GM10248 (cell line): ENCODE measurements around the gene PBX3.

Source experiments
- CTCF ChIA-PET: fragments of 300-600 bp; sonication (Branson Sonifier 250); formaldehyde crosslinking; extraction: SDS; loops from one replicate; lab custom pipeline; 2021; ENCODE audit warnings: antibody characterized with exemption; lab: Yijun Ruan, JAX
- POLR2A ChIA-PET: fragments of 350-650 bp; sonication (Branson Sonifier 250); formaldehyde crosslinking; extraction: SDS; loops from one replicate; lab custom pipeline; 2020; ENCODE audit warnings: antibody characterized with exemption; lab: Yijun Ruan, JAX
- DNase-seq: peaks from one replicate; pipeline ENCODE4 v3.0.0; 2012; ENCODE audit errors: extremely low spot score
- TF ChIP-seq, protein P1 (sequence below): IDR thresholded peaks from 2 replicates; pipeline ENCODE4 v1.5.1; 2012; ENCODE audit warnings: mild to moderate bottlenecking, low read depth; ENCODE audit errors: extremely low read depth, missing control alignments, control extremely low read depth

Gene PBX3

DNA sequence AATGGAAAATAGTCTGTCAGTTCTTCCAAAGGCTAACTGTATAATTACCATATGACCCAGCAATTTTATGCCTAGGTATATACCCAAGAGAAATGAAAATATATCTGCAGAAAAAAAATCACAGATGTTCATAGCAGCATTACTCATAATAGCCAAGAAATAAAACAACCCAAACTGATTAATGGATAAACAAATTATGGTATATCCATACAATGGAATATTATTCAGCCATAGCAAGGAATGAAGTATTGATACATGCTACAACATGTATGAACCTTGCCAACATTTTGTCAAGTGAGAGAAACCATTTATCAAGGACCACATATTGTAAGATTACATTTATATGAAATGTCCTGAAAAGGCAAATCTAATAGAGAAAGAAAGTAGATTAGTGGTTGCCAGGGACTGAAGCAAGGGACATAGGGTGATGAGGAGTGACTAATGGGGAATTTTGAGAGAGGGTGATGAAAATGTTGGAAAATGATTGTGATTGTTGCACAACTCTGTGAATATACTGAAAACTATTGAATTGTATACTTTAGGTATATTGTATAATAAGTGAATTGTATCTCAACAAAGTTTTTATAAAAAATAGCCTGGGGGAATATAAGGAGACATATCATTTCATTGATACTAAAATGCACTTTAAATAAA is 114.4 kb downstream of the PBX3 start:
- no peak for DNase-seq
- ChIA-PET CTCF (no interaction called here), POLR2A (no interaction called here)
- TF ChIP-seq, protein P1, sequence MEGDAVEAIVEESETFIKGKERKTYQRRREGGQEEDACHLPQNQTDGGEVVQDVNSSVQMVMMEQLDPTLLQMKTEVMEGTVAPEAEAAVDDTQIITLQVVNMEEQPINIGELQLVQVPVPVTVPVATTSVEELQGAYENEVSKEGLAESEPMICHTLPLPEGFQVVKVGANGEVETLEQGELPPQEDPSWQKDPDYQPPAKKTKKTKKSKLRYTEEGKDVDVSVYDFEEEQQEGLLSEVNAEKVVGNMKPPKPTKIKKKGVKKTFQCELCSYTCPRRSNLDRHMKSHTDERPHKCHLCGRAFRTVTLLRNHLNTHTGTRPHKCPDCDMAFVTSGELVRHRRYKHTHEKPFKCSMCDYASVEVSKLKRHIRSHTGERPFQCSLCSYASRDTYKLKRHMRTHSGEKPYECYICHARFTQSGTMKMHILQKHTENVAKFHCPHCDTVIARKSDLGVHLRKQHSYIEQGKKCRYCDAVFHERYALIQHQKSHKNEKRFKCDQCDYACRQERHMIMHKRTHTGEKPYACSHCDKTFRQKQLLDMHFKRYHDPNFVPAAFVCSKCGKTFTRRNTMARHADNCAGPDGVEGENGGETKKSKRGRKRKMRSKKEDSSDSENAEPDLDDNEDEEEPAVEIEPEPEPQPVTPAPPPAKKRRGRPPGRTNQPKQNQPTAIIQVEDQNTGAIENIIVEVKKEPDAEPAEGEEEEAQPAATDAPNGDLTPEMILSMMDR = no peak

DNA sequence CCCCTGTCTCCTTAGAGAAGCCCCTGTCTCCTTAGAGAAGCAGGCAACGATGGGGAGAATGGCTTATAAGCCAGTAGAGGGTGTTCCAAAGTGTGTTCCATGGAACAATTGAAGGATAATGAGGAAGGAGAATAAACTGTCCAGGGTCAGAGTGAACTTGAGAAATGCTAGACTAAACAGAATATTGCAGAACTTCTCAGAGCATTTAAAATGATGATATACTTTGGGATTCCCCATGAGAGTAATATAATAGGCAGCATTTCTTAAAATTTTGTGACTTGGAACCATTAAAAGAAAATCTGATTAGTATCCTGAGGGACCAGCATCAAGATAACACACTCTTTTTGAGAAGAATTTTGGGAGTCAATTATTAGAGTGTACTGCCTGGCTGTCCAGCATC is 116.8 kb downstream of the PBX3 start:
- POLR2A ChIA-PET = no interaction called here
- DNase-seq = no peak
- CTCF ChIA-PET = interaction anchor here (0.8 kb wide), 1 partner anchor 7 kb away, joined by 3 read pairs; no protein-coding TSS in a partner anchor

DNA sequence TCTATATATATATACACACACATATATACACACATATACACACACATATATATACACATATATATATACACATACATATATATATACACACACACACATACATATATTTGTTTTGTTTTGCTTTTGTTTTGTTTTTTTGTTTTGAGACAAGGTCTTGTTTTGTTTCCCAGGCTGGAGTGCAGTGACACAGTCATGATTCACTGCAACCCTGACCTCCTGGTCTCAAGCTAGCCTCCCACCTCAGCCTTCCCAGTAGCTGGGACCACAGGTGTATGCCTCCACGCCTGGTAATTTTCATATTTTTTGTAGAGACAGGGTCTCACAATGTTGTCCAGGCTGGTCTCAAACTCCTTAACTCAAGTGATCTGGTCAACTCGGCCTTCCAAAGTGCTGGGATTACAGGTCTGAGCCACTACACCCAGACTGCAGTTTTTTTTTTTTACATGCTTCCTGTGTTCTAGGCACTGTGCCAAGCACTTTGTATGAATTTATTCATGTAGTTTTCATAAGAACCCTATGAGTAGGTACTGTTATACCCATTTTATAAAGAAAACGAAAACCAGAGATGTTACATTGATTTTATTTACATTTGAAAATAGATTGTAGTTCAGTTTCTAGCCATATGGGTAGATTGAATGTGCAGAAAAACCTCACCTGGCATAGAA is 120.7 kb downstream of the PBX3 start:
- CTCF ChIA-PET = interaction anchor here (1.3 kb wide), 1 partner anchor 12 kb away, joined by 4 read pairs; no protein-coding TSS in a partner anchor

More for the DNA sequence above, 116.8 kb downstream of the PBX3 start:
- TF ChIP-seq, protein P1 = no peak

DNA sequence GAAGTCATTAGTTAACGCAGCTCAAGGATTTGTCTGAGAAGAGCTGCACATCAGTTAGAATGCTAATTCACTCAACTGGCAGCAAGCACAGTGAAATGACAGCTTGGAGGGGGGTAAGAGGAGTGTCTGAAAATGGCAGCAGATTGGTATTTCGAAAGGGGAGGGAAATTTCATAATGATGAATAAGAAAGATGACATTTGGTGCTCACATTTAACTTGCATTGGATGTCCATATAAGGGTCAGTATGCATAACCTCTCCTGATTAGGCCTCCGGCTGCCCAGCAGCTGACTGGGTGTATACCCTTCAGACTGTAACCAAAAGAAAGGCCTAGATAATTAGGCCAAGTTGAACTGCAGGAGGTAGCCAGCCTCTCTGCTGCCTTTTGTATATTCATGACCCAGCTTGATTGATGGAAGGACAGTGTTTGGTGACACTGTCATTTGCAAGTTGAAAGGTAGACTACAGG is 131.0 kb downstream of the PBX3 start:
- ChIA-PET POLR2A (no interaction called here), CTCF (interaction anchor here (0.8 to 2.2 kb wide), 2 partner anchors 13 to 15 kb away, joined by 3 to 6 read pairs; no protein-coding TSS in a partner anchor)
- no peak for DNase-seq
- TF ChIP-seq, protein P1 = no peak

More for the DNA sequence above, 120.7 kb downstream of the PBX3 start:
- no peak for DNase-seq
- TF ChIP-seq, protein P1 = no peak
- POLR2A ChIA-PET = no interaction called here

DNA sequence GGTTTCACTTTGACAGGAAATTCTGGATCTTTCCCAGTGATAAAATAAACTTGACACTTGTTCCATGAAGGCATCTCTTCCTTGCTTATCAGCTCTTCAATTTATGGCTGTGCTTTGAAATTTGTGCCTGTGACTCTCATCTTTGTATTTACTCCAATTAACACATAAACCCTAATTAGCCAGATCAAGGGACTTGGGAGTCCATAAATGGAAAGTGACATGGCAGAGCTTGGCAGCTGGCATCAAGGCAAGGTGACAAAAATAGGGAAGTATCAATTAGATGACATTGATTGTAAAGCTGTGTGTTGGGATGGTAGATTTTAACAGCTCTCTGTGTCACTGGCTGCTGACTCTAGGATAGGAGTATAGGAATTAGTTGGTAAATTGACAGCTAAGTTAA is 133.9 kb downstream of the PBX3 start:
- TF ChIP-seq, protein P1 = no peak
- DNase-seq = no peak
- ChIA-PET POLR2A (no interaction called here), CTCF (interaction anchor here (1.3 to 1.4 kb wide), 2 partner anchors 9 to 11 kb away, joined by 3 to 6 read pairs; no protein-coding TSS in a partner anchor)

DNA sequence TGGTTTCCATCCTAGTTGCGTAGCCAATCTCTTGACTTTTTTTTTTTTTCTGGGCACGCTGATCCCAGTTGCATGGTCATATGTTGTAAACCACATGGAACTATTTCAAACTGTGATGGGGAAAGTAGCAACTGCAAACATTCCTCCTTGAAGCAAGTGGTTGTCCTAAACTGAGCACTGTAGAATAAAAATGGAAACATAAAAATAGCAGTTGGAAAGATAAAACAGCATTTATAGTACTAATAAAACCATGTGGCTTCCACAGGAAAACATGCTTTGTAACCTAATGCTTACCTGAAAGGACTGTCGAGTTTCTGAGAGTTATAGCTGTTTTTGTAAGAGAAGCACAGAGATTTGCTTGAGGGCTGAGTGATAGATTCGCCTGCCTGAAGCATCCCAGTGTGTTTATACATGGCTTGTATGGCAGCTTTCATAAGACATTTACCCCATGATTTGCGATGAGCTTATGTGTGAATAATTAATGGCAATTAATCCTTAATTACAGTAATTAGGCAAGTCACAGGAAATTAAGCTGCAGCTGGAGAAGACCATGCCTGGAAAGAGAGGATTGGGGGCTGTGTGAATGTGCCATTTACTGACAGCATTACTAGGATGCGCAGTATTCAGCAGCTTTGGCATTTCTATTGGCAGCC is 136.5 kb downstream of the PBX3 start:
- no peak for DNase-seq
- ChIA-PET CTCF (interaction anchor here (1.0 kb wide), 1 partner anchor 93 kb away, joined by 3 read pairs; no protein-coding TSS in a partner anchor), POLR2A (no interaction called here)

More for the DNA sequence above, 136.5 kb downstream of the PBX3 start:
- TF ChIP-seq, protein P1 = no peak
